Stimulated activated naive B cell treated with anti-CD40 and anti-IgM and Interleukin-4, amounts not matched to agents 10 μg/mL and 1 μg/mL and 100 μg/mL, for 72 hours (primary cell): ENCODE results near the gene ACP4.
"Not testable (repeated sequence)": the region's sequence is repeated elsewhere in the genome, so short reads cannot be mapped to it uniquely, and the experiment has no call there.

ENCODE experiments used
- ATAC-seq, 2 donors: fragments of 150-1000 bp; cut with Tn5 transposase; replicated peaks; 2 replicates each; pipeline ENCODE4 v1.10.0; 2021; ENCODE audit warnings: moderate library complexity in 1 of 2
- DNase-seq: peaks from one replicate; pipeline ENCODE4 v3.0.0; 2021
- H3K27ac Mint-ChIP-seq: one replicate; pipeline ENCODE4 v1.8.0; 2022; ENCODE audit warnings: mild to moderate bottlenecking, mixed read lengths
- H3K27me3 Mint-ChIP-seq, 2 donors: one replicate each; pipeline ENCODE4 v1.8.0; 2022; ENCODE audit warnings: mixed read lengths in 2 of 2
- H3K36me3 Mint-ChIP-seq, 2 donors: one replicate each; pipeline ENCODE4 v1.8.0; 2022; ENCODE audit warnings: mixed read lengths in 2 of 2, mild to moderate bottlenecking in 1 of 2
- H3K4me1 Mint-ChIP-seq, 2 donors: one replicate each; pipeline ENCODE4 v1.8.0; 2022; ENCODE audit warnings: mixed read lengths in 2 of 2, mild to moderate bottlenecking in 1 of 2
- H3K4me3 Mint-ChIP-seq, 2 donors: one replicate each; pipeline ENCODE4 v1.8.0; 2022; ENCODE audit warnings: mild to moderate bottlenecking in 2 of 2, mixed read lengths in 2 of 2, moderate library complexity in 1 of 2
- H3K9me3 Mint-ChIP-seq, 2 donors: one replicate each; pipeline ENCODE4 v1.8.0; 2022; ENCODE audit warnings: mixed read lengths in 2 of 2, mild to moderate bottlenecking in 1 of 2

The ACP4 gene

GRCh38 chr19:50790396-50790795 lies at the start of gene ACP4:
Gene ACP4 (plus strand): TSS chr19:50790415. CDS start chr19:50790415, 0 bp downstream.
- Mint-ChIP-seq H3K27me3 (peaks cover 0 to 9% of the 10 kb centered on the region in 2 donors), H3K4me3 (no peak within 1 kb of the TSS), H3K27ac (peak within 1 kb of the TSS; percentile 75), H3K9me3 (no peaks in the 10 kb centered on the region), H3K4me1 (peaks cover 7 to 11% of the 10 kb centered on the region in 2 donors), H3K36me3 (peaks cover 0 to 3% of the 10 kb centered on the region in 2 donors)
- DNase-seq, result no peak
- no peak for ATAC-seq

GRCh38 chr19:50741179-50741933 lies 48.9 kb upstream of the ACP4 start:
- Mint-ChIP-seq H3K9me3 (no peaks in the 10 kb centered on the region), H3K4me1 (no peaks in the 10 kb centered on the region), H3K27me3 (peaks cover 55 to 69% of the 10 kb centered on the region in 2 donors), H3K27ac (no peak overlapping the region), H3K36me3 (peaks cover 0 to 4% of the 10 kb centered on the region in 2 donors), H3K4me3 (no peak overlapping the region)
- ATAC-seq, result no peak
- DNase-seq, result no peak

- Mint-ChIP-seq H3K27me3 (peaks cover 45 to 55% of the 10 kb centered on the region in 2 donors), H3K27ac (no peak overlapping the region), H3K4me3 (no peak overlapping the region), H3K4me1 (no peaks in the 10 kb centered on the region), H3K9me3 (no peaks in the 10 kb centered on the region), H3K36me3 (peaks cover 0 to 4% of the 10 kb centered on the region in 2 donors)
- DNase-seq, result no peak
- ATAC-seq, result no peak
These were observed 46.7 kb upstream of the ACP4 start for GRCh38 chr19:50743537-50743936.

- H3K9me3 Mint-ChIP-seq, result no peaks in the 10 kb centered on the region
- ATAC-seq, result no peak
- H3K4me3 Mint-ChIP-seq, result no peak overlapping the region
- H3K27ac Mint-ChIP-seq, result no peak overlapping the region
- H3K36me3 Mint-ChIP-seq, result peaks cover 0 to 4% of the 10 kb centered on the region in 2 donors
- H3K27me3 Mint-ChIP-seq, result peaks cover 32 to 43% of the 10 kb centered on the region in 2 donors
- DNase-seq, result no peak
- H3K4me1 Mint-ChIP-seq, result no peaks in the 10 kb centered on the region
These were observed 45.0 kb upstream of the ACP4 start for GRCh38 chr19:50745221-50745620.

GRCh38 chr19:50747141-50747540 lies 43.1 kb upstream of the ACP4 start:
- not testable (repeated sequence) for H3K4me3 Mint-ChIP-seq, ATAC-seq, DNase-seq, H3K36me3 Mint-ChIP-seq, H3K9me3 Mint-ChIP-seq, H3K4me1 Mint-ChIP-seq, H3K27ac Mint-ChIP-seq
- H3K27me3 Mint-ChIP-seq, result peaks cover 13 to 30% of the 10 kb centered on the region in 2 donors

- H3K9me3 Mint-ChIP-seq, result no peaks in the 10 kb centered on the region
- ATAC-seq (no peak), DNase-seq (no peak)
- no peak overlapping the region for H3K4me3 Mint-ChIP-seq
- no peak overlapping the region for H3K27ac Mint-ChIP-seq
- H3K4me1 Mint-ChIP-seq, result no peaks in the 10 kb centered on the region
- peaks cover 9 to 23% of the 10 kb centered on the region in 2 donors for H3K27me3 Mint-ChIP-seq
- no peaks in the 10 kb centered on the region for H3K36me3 Mint-ChIP-seq
These were observed 40.7 kb upstream of the ACP4 start for GRCh38 chr19:50749490-50749889.

- Mint-ChIP-seq H3K9me3 (no peaks in the 10 kb centered on the region), H3K4me3 (no peak overlapping the region), H3K4me1 (no peaks in the 10 kb centered on the region), H3K36me3 (no peaks in the 10 kb centered on the region), H3K27ac (no peak overlapping the region), H3K27me3 (peaks cover 14 to 23% of the 10 kb centered on the region in 2 donors)
- ATAC-seq, result no peak
- DNase-seq, result no peak
These were observed 40.2 kb upstream of the ACP4 start for GRCh38 chr19:50750010-50750409.

GRCh38 chr19:50753879-50754278 lies 36.3 kb upstream of the ACP4 start:
- no peaks in the 10 kb centered on the region for H3K9me3 Mint-ChIP-seq
- ATAC-seq (no peak), DNase-seq (no peak)
- H3K27me3 Mint-ChIP-seq, result peaks cover 24 to 35% of the 10 kb centered on the region in 2 donors
- H3K27ac Mint-ChIP-seq, result no peak overlapping the region
- no peaks in the 10 kb centered on the region for H3K4me1 Mint-ChIP-seq
- no peak overlapping the region for H3K4me3 Mint-ChIP-seq
- H3K36me3 Mint-ChIP-seq, result no peaks in the 10 kb centered on the region

GRCh38 chr19:50756244-50756643 lies 34.0 kb upstream of the ACP4 start:
- H3K4me1 Mint-ChIP-seq, H3K9me3 Mint-ChIP-seq, H3K36me3 Mint-ChIP-seq, H3K27ac Mint-ChIP-seq, H3K4me3 Mint-ChIP-seq, DNase-seq, ATAC-seq: not testable (repeated sequence)
- H3K27me3 Mint-ChIP-seq, result peaks cover 28 to 35% of the 10 kb centered on the region in 2 donors

GRCh38 chr19:50757624-50758023 lies 32.6 kb upstream of the ACP4 start:
- DNase-seq, H3K36me3 Mint-ChIP-seq, H3K9me3 Mint-ChIP-seq, H3K4me1 Mint-ChIP-seq, ATAC-seq, H3K27ac Mint-ChIP-seq, H3K4me3 Mint-ChIP-seq: not testable (repeated sequence)
- H3K27me3 Mint-ChIP-seq, result peaks cover 28 to 32% of the 10 kb centered on the region in 2 donors

- H3K4me1 Mint-ChIP-seq, H3K9me3 Mint-ChIP-seq, ATAC-seq, H3K4me3 Mint-ChIP-seq, H3K36me3 Mint-ChIP-seq, H3K27ac Mint-ChIP-seq, DNase-seq: not testable (repeated sequence)
- peaks cover 23 to 29% of the 10 kb centered on the region in 2 donors for H3K27me3 Mint-ChIP-seq
These were observed 31.1 kb upstream of the ACP4 start for GRCh38 chr19:50759076-50759475.

- ATAC-seq, result no peak
- Mint-ChIP-seq H3K4me1 (no peaks in the 10 kb centered on the region), H3K9me3 (peaks cover 0 to 3% of the 10 kb centered on the region in 2 donors), H3K4me3 (no peak overlapping the region), H3K27me3 (peaks cover 21 to 31% of the 10 kb centered on the region in 2 donors), H3K27ac (no peak overlapping the region), H3K36me3 (no peaks in the 10 kb centered on the region)
- no peak for DNase-seq
These were observed 30.3 kb upstream of the ACP4 start for GRCh38 chr19:50759886-50760285.

GRCh38 chr19:50761501-50761900 lies 28.7 kb upstream of the ACP4 start:
- H3K9me3 Mint-ChIP-seq, H3K4me3 Mint-ChIP-seq: not testable (repeated sequence)
- peaks cover 22 to 41% of the 10 kb centered on the region in 2 donors for H3K27me3 Mint-ChIP-seq

GRCh38 chr19:50763521-50763920 lies 26.7 kb upstream of the ACP4 start:
- H3K9me3 Mint-ChIP-seq, H3K4me3 Mint-ChIP-seq, H3K36me3 Mint-ChIP-seq, DNase-seq, ATAC-seq, H3K27ac Mint-ChIP-seq, H3K4me1 Mint-ChIP-seq: not testable (repeated sequence)
- peaks cover 22 to 45% of the 10 kb centered on the region in 2 donors for H3K27me3 Mint-ChIP-seq

More at GRCh38 chr19:50761501-50761900, 28.7 kb upstream of the ACP4 start:
- not testable (repeated sequence) for H3K27ac Mint-ChIP-seq, ATAC-seq, H3K36me3 Mint-ChIP-seq, H3K4me1 Mint-ChIP-seq, DNase-seq

GRCh38 chr19:50764409-50764808 lies 25.8 kb upstream of the ACP4 start:
- Mint-ChIP-seq H3K27me3 (peaks cover 19 to 42% of the 10 kb centered on the region in 2 donors), H3K36me3 (no peaks in the 10 kb centered on the region), H3K4me1 (no peaks in the 10 kb centered on the region), H3K4me3 (no peak overlapping the region), H3K27ac (no peak overlapping the region), H3K9me3 (peaks cover 0 to 3% of the 10 kb centered on the region in 2 donors)
- ATAC-seq (no peak), DNase-seq (no peak)
